Measurements from ENCODE around the gene CPPED1. TPM values are rescaled to one million over a fixed set of nuclear protein-coding genes. Genes with fewer than 3 reads are reported as not detected.

Gene CPPED1
- total RNA-seq, 1 donor from 2014 or later = 20.1 TPM

DNA sequence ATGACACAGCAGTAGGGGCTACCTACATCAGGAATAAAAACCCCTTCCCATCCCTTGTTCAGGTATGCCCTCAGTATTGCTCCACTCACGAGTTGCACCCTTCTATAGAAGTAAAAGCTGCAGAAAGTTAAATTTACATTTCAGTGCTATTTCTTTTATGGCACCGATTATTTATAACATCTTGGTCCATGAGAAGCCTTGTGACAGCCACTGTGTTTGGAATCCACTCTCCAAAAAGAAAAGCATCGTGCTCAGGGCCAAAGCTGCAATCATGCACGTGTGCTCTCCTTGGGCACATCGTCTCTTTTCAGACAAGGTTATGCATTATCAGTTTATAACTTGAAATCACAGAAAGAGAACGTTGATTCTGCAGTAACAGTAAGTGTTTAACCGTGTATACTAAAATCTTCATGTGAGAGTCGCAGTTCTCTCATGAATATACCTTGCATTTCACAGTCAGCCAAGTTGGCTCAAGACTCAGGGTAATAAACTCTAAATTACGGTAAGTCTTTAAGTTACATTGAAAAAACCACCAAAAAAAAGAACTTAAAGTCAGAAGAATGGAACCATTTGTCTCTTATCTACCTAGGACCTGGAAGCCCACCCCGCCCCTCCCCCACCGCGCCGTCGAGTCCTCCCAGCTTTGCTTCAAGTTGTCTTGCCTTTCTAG is 189.6 kb downstream of the CPPED1 start:
- no peak overlapping the region for H3K27ac ChIP-seq
- no peaks in the 10 kb centered on the region for H3K4me1 ChIP-seq
- H3K27me3 ChIP-seq = no peaks in the 10 kb centered on the region
- no peak for ATAC-seq
- no peaks in the 10 kb centered on the region for H3K36me3 ChIP-seq
- no peaks in the 10 kb centered on the region for H3K9me3 ChIP-seq
- no peak overlapping the region for H3K4me3 ChIP-seq
- no peak for DNase-seq
- intact Hi-C loops (cut with DNase I) = no loop called here
- TF ChIP-seq CTCF (IDR thresholded peaks at IDR 0.05) = no peak

GRCh38 chr16:12613131-12613991 is 190.3 kb downstream of the CPPED1 start:
- TF ChIP-seq CTCF (IDR thresholded peaks at IDR 0.05) = no peak
- intact Hi-C loops (cut with DNase I) = no loop called here

DNA sequence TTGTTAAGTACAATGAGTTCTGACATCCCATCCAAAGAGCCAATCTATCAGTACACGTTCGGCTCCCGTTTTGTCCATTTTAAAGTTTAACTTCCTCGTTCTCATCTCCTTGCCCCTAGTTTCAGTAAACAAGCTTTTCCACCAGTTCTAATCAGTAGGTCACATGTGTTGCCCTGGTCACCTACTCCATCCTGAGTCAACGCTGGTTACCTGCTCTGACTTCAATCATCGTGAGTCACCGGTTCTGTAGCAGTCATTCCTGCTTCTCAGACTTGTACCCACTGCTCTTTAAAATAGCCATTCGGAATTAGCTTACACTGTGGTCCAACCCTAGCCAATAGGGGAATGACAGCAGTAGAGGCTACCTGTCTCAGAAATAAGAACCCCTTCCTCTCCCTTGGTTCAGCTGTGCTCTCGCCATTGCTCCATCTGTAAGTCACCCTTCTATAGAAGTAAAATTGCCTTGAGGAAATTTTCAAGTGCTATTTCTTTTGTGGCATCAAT is 191.0 kb downstream of the CPPED1 start:
- no peak for DNase-seq
- no peak overlapping the region for H3K4me3 ChIP-seq
- H3K9me3 ChIP-seq = no peaks in the 10 kb centered on the region
- intact Hi-C loops (cut with DNase I) = no loop called here
- no peak for ATAC-seq
- no peak for TF ChIP-seq CTCF (IDR thresholded peaks at IDR 0.05)
- H3K4me1 ChIP-seq = no peaks in the 10 kb centered on the region
- H3K36me3 ChIP-seq = no peaks in the 10 kb centered on the region
- H3K27ac ChIP-seq = no peak overlapping the region
- H3K27me3 ChIP-seq = no peaks in the 10 kb centered on the region

More at GRCh38 chr16:12613131-12613991, 190.3 kb downstream of the CPPED1 start:
- ATAC-seq (no peak), DNase-seq (no peak)
- Histone ChIP-seq H3K9me3 (no peaks in the 10 kb centered on the region), H3K36me3 (no peaks in the 10 kb centered on the region), H3K4me3 (no peak overlapping the region), H3K27ac (no peak overlapping the region), H3K27me3 (no peaks in the 10 kb centered on the region), H3K4me1 (no peaks in the 10 kb centered on the region)

DNA sequence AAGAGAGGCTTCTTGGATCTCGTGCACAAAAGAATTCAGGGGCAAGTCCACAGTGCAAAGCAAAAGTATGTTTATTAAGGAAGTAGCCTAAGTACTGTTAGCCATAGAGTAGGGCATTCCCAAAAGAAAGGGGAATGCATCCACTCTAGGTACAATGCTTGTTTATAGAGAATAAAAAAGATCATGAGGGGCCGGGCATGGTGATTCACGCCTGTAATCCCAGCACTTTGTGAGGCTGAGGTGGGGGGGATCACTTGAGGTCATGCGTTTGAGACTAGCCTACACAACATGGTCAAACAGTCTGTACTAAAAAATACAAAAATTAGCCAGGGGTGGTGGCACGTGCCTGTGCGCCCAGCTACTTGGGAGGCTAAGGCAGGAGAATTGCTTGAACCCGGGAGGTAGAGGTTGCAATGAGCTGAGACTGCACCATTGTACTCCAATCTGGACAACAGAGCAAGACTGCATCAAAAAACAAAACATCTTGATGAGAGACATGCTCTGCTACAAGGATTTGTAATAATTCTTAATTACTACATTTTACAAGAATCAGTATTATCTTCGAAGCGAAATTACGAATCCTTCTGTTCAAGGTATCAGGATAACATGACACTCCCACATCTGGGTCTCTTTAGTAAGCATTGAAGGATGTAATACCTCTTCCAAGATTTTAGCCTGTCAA is 191.6 kb downstream of the CPPED1 start:
- intact Hi-C loops (cut with DNase I) = no loop called here
- Histone ChIP-seq H3K4me1 (no peaks in the 10 kb centered on the region), H3K36me3 (no peaks in the 10 kb centered on the region), H3K27ac (no peak overlapping the region), H3K9me3 (no peaks in the 10 kb centered on the region), H3K27me3 (no peaks in the 10 kb centered on the region), H3K4me3 (no peak overlapping the region)
- ATAC-seq (no peak), DNase-seq (no peak)
- TF ChIP-seq CTCF (IDR thresholded peaks at IDR 0.05) = no peak

- Histone ChIP-seq H3K4me3 (no peak overlapping the region), H3K4me1 (no peaks in the 10 kb centered on the region), H3K9me3 (no peaks in the 10 kb centered on the region), H3K36me3 (no peaks in the 10 kb centered on the region), H3K27ac (no peak overlapping the region), H3K27me3 (no peaks in the 10 kb centered on the region)
- TF ChIP-seq CTCF (IDR thresholded peaks at IDR 0.05) = no peak
- DNase-seq (no peak), ATAC-seq (no peak)
- intact Hi-C loops (cut with DNase I) = no loop called here
These were observed 192.6 kb downstream of the CPPED1 start for GRCh38 chr16:12611006-12611477.
